ENCODE data around the gene GPR17.

The GPR17 gene

DNA sequence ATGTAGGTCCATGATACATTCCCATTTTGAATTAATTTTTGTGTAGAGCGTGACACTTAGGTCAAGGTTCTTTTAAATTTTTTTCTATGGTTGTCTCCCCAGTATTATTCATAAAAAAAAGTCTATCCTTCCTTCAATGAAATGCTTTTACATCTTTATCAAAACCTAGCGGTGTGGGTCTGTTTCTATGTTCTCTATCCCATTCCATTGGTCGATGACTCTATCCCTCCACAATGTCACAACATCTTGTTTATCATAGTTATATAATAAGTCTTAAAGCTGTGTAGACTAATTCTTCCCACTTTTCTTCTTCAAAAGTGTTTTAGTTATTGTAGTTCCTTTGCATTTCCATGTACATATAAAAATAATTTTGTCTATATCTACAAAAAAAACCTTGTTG is 47.2 kb upstream of the GPR17 start:
- Histone ChIP-seq H3K36me3 (no peaks in the 10 kb centered on the region), H3K9me3 (no peaks in the 10 kb centered on the region), H3K27ac (no peak overlapping the region), H3K27me3 (no peaks in the 10 kb centered on the region), H3K4me1 (no peaks in the 10 kb centered on the region), H3K4me3 (no peak overlapping the region)
- intact Hi-C loops (cut with DNase I; ENCODE audit: low total_unique reads) = no loop called here
- TF ChIP-seq, protein P1, sequence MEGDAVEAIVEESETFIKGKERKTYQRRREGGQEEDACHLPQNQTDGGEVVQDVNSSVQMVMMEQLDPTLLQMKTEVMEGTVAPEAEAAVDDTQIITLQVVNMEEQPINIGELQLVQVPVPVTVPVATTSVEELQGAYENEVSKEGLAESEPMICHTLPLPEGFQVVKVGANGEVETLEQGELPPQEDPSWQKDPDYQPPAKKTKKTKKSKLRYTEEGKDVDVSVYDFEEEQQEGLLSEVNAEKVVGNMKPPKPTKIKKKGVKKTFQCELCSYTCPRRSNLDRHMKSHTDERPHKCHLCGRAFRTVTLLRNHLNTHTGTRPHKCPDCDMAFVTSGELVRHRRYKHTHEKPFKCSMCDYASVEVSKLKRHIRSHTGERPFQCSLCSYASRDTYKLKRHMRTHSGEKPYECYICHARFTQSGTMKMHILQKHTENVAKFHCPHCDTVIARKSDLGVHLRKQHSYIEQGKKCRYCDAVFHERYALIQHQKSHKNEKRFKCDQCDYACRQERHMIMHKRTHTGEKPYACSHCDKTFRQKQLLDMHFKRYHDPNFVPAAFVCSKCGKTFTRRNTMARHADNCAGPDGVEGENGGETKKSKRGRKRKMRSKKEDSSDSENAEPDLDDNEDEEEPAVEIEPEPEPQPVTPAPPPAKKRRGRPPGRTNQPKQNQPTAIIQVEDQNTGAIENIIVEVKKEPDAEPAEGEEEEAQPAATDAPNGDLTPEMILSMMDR (IDR thresholded peaks at IDR 0.05) = no peak
- DNase-seq = no peak

- Histone ChIP-seq H3K27me3 (no peaks in the 10 kb centered on the region), H3K4me1 (no peaks in the 10 kb centered on the region), H3K4me3 (no peak overlapping the region), H3K9me3 (no peaks in the 10 kb centered on the region), H3K27ac (no peak overlapping the region), H3K36me3 (no peaks in the 10 kb centered on the region)
- DNase-seq = no peak
- intact Hi-C loops (cut with DNase I; ENCODE audit: low total_unique reads) = no loop called here
- TF ChIP-seq, protein P1 (IDR thresholded peaks at IDR 0.05) = no peak
Observed at GRCh38 chr2:127599211-127599610, 46.7 kb upstream of the GPR17 start.

GRCh38 chr2:127604986-127605385 is 41.0 kb upstream of the GPR17 start:
- Histone ChIP-seq H3K27ac (no peak overlapping the region), H3K27me3 (no peaks in the 10 kb centered on the region), H3K36me3 (no peaks in the 10 kb centered on the region), H3K9me3 (no peaks in the 10 kb centered on the region), H3K4me1 (no peaks in the 10 kb centered on the region), H3K4me3 (no peak overlapping the region)
- TF ChIP-seq, protein P1 (IDR thresholded peaks at IDR 0.05) = no peak
- intact Hi-C loops (cut with DNase I; ENCODE audit: low total_unique reads) = no loop called here
- DNase-seq = no peak

- H3K36me3 ChIP-seq = no peaks in the 10 kb centered on the region
- H3K9me3 ChIP-seq = peaks cover 0 to under 1% (median 0%) of the 10 kb centered on the region in 3 donors
- no peak overlapping the region for H3K4me3 ChIP-seq
- H3K27ac ChIP-seq = no peak overlapping the region
- intact Hi-C loops (cut with DNase I; ENCODE audit: low total_unique reads) = no loop called here
- no peaks in the 10 kb centered on the region for H3K27me3 ChIP-seq
- no peaks in the 10 kb centered on the region for H3K4me1 ChIP-seq
- DNase-seq = no peak
- TF ChIP-seq, protein P1 (IDR thresholded peaks at IDR 0.05) = no peak
Observed at GRCh38 chr2:127605691-127606263, 40.2 kb upstream of the GPR17 start.

DNA sequence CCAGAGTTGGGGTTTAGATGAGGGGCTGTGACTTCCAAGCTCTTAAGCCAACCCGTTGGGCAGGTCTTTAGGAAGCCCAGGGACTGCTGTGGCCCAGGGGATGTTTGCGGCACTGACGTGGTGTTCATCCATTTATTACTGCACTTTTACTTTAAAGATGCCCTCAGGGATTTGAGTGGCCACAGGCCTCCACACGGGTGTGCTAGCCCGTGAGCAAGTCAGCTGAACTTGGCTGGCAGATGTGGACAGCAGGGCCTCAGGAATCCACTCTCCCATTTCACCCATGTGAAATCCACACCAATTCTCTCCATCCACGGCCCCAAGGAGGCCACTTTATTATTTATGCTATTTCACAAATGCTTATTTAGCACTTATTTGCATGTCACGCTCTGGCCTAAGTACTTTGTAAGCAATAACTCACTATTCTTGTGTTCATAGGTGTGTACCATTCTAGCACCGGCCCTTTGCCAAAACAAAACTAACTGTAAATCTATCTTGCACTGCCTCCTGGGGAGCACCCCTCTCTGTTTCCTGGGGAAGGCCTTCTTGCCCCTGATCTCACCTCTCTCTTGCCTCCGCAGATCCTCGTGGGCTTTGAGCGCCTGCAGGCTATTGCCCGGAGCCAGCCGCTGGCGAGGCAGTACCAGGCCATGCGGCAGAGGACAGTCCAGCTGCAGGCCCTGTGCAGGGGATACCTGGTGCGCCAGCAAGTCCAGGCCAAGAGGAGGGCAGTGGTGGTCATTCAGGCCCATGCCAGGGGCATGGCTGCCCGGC is 39.1 kb upstream of the GPR17 start:
- no peak for DNase-seq
- H3K36me3 ChIP-seq = no peaks in the 10 kb centered on the region
- TF ChIP-seq, protein P1 (IDR thresholded peaks at IDR 0.05) = no peak
- no peaks in the 10 kb centered on the region for H3K27me3 ChIP-seq
- no peak overlapping the region for H3K4me3 ChIP-seq
- no peak overlapping the region for H3K27ac ChIP-seq
- no peaks in the 10 kb centered on the region for H3K4me1 ChIP-seq
- intact Hi-C loops (cut with DNase I; ENCODE audit: low total_unique reads) = no loop called here
- peaks cover 0 to 11% (median 6%) of the 10 kb centered on the region in 3 donors for H3K9me3 ChIP-seq

All from tibial artery (tissue), 4 donors.